Measurements from ENCODE around the gene CAMTA1. TPM values are rescaled to one million over a fixed set of nuclear protein-coding genes. Genes with fewer than 3 reads are reported as not detected.

CAMTA1 gene
- total RNA-seq, 2 experiments from 2014 or later = 43.9 to 73.3 TPM

GRCh38 chr1:7284839-7285435, 499.7 kb downstream of the CAMTA1 start:
- no peaks in the 10 kb centered on the region for H3K9me3 ChIP-seq (ENCODE audit: low read length)
- H3K27ac ChIP-seq (ENCODE audit: low read depth, low read length, poor library complexity, severe bottlenecking) = no peak overlapping the region
- no peaks in the 10 kb centered on the region for H3K79me2 ChIP-seq (ENCODE audit: insufficient read depth, low read depth, low read length)
- intact Hi-C loops (cut with micrococcal nuclease; ENCODE audit: unreplicated experiment) = no loop called here
- POLR2A ChIA-PET = no interaction called here
- no peaks in the 10 kb centered on the region for H3K36me3 ChIP-seq (ENCODE audit: insufficient read depth, low read length)
- TF ChIP-seq EZH2phosphoT487 (IDR thresholded peaks at IDR 0.05; ENCODE audit: borderline replicate concordance, low read depth, low read length) (no peak), CTCF (conservative IDR thresholded peaks at IDR 0.05; ENCODE audit: low read length) (no peak)
- DNase-seq (ENCODE audit: low spot score) = no peak
- no peak overlapping the region for H3K4me3 ChIP-seq (ENCODE audit: low read depth, low read length, poor library complexity, severe bottlenecking)
- CTCF ChIA-PET (ENCODE audit: unreplicated experiment) = no interaction called here
- no peaks in the 10 kb centered on the region for H3K9me2 ChIP-seq (ENCODE audit: insufficient read depth, low read length)
- no TSS peak for BruUV-seq (replicated peaks)
- no peaks in the 10 kb centered on the region for H4K20me1 ChIP-seq (ENCODE audit: insufficient read depth, low read length)
- H3K4me2 ChIP-seq (ENCODE audit: low read length) = no peak overlapping the region
- no peak overlapping the region for H2AFZ ChIP-seq (ENCODE audit: low read length)
- H3K4me1 ChIP-seq (ENCODE audit: insufficient read depth, low read length, poor library complexity, severe bottlenecking) = no peaks in the 10 kb centered on the region

DNA sequence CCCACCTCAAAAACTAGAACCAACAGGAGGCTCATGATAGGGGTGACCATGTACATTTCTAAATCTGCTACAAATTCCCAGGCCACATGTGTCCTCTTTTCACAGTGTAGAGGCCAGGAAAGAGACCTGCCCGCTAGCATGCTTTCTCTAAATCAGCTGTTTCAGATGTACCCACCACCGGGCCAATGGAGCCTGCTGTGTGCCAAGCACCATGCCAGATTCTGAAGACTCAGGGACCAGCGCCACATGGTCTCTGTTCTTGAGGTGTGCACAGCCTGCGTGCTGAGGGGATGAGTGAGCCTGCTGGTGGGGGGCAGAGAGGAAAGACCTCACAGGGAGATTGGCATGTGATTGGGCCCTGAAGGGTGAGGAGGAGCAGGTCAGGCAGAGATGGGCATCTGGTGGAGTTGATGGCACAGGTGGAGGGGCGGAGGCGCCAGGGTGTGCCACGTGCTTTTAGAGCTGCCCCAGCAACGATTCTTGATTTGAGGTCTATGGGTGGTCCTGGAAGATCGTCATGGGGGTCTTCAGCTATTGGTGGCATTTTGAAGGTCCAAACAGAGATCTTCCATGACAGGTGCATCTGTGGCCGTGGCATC, 500.7 kb downstream of the CAMTA1 start:
- no peak for DNase-seq (ENCODE audit: low spot score)
- intact Hi-C loops (cut with micrococcal nuclease; ENCODE audit: unreplicated experiment) = no loop called here
- TF ChIP-seq EZH2phosphoT487 (IDR thresholded peaks at IDR 0.05; ENCODE audit: borderline replicate concordance, low read depth, low read length) (no peak), CTCF (conservative IDR thresholded peaks at IDR 0.05; ENCODE audit: low read length) (no peak)
- Histone ChIP-seq H2AFZ (ENCODE audit: low read length) (no peak overlapping the region), H3K79me2 (ENCODE audit: insufficient read depth, low read depth, low read length) (no peaks in the 10 kb centered on the region), H3K4me3 (ENCODE audit: low read depth, low read length, poor library complexity, severe bottlenecking) (no peak overlapping the region), H3K36me3 (ENCODE audit: insufficient read depth, low read length) (no peaks in the 10 kb centered on the region), H3K4me2 (ENCODE audit: low read length) (no peak overlapping the region), H3K4me1 (ENCODE audit: insufficient read depth, low read length, poor library complexity, severe bottlenecking) (no peaks in the 10 kb centered on the region), H3K9me2 (ENCODE audit: insufficient read depth, low read length) (no peaks in the 10 kb centered on the region), H3K9me3 (ENCODE audit: low read length) (no peaks in the 10 kb centered on the region), H3K27ac (ENCODE audit: low read depth, low read length, poor library complexity, severe bottlenecking) (no peak overlapping the region), H4K20me1 (ENCODE audit: insufficient read depth, low read length) (no peaks in the 10 kb centered on the region)
- POLR2A ChIA-PET = interaction anchor here (0.6 kb wide), 1 partner anchor 366 kb away, joined by 3 read pairs; no protein-coding TSS in a partner anchor
- no TSS peak for BruUV-seq (replicated peaks)
- CTCF ChIA-PET (ENCODE audit: unreplicated experiment) = no interaction called here

GRCh38 chr1:7287013-7287412, 501.8 kb downstream of the CAMTA1 start:
- DNase-seq (ENCODE audit: low spot score) = no peak
- TF ChIP-seq CTCF (conservative IDR thresholded peaks at IDR 0.05; ENCODE audit: low read length) (no peak), EZH2phosphoT487 (IDR thresholded peaks at IDR 0.05; ENCODE audit: borderline replicate concordance, low read depth, low read length) (no peak)
- ChIA-PET CTCF (ENCODE audit: unreplicated experiment) (no interaction called here), POLR2A (no interaction called here)
- Histone ChIP-seq H3K4me3 (ENCODE audit: low read depth, low read length, poor library complexity, severe bottlenecking) (no peak overlapping the region), H3K9me2 (ENCODE audit: insufficient read depth, low read length) (no peaks in the 10 kb centered on the region), H2AFZ (ENCODE audit: low read length) (no peak overlapping the region), H3K4me2 (ENCODE audit: low read length) (no peak overlapping the region), H3K9me3 (ENCODE audit: low read length) (no peaks in the 10 kb centered on the region), H3K36me3 (ENCODE audit: insufficient read depth, low read length) (no peaks in the 10 kb centered on the region), H3K4me1 (ENCODE audit: insufficient read depth, low read length, poor library complexity, severe bottlenecking) (no peaks in the 10 kb centered on the region), H4K20me1 (ENCODE audit: insufficient read depth, low read length) (no peaks in the 10 kb centered on the region), H3K79me2 (ENCODE audit: insufficient read depth, low read depth, low read length) (no peaks in the 10 kb centered on the region), H3K27ac (ENCODE audit: low read depth, low read length, poor library complexity, severe bottlenecking) (no peak overlapping the region)
- no TSS peak for BruUV-seq (replicated peaks)
- intact Hi-C loops (cut with micrococcal nuclease; ENCODE audit: unreplicated experiment) = no loop called here
